DND-41 (cell line): ENCODE results near the gene TUB.

ENCODE experiments used
- EZH2 ChIP-seq: IDR thresholded peaks from 3 replicates; pipeline ENCODE4 v1.6.1; 2012; ENCODE audit warnings: borderline replicate concordance, low read depth, mild to moderate bottlenecking, moderate library complexity, low read length, inconsistent platforms; ENCODE audit not compliant: severe bottlenecking
- TF ChIP-seq, protein P1 (sequence below): IDR thresholded peaks from 2 replicates; pipeline ENCODE4 v1.5.1; 2012; ENCODE audit warnings: borderline replicate concordance, low read length, moderate library complexity, mild to moderate bottlenecking; ENCODE audit not compliant: poor library complexity, severe bottlenecking; ENCODE audit errors: extremely low read depth

DNA sequence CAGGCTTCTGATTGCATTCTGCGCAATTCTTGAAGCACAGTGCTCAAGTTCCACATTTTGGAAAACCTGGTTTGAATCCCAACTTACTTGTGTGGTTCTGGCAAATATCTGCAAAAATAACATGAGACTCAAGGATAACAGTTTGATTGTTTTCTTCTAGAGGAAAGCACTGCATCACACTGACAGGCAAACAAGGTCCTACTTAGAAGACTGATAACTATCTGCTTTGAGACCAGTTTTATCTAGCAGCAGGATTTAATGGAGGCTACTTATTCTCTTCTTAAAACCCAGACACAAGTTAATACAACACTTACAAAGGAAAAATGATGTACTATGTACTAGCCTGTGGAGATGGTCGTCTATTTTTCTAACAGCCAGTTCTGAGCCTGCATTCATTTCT lies 46.4 kb downstream of the TUB start:
- TF ChIP-seq, protein P1, sequence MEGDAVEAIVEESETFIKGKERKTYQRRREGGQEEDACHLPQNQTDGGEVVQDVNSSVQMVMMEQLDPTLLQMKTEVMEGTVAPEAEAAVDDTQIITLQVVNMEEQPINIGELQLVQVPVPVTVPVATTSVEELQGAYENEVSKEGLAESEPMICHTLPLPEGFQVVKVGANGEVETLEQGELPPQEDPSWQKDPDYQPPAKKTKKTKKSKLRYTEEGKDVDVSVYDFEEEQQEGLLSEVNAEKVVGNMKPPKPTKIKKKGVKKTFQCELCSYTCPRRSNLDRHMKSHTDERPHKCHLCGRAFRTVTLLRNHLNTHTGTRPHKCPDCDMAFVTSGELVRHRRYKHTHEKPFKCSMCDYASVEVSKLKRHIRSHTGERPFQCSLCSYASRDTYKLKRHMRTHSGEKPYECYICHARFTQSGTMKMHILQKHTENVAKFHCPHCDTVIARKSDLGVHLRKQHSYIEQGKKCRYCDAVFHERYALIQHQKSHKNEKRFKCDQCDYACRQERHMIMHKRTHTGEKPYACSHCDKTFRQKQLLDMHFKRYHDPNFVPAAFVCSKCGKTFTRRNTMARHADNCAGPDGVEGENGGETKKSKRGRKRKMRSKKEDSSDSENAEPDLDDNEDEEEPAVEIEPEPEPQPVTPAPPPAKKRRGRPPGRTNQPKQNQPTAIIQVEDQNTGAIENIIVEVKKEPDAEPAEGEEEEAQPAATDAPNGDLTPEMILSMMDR, result no peak
- TF ChIP-seq EZH2, result no peak
